ENCODE results near the gene MGAT3.

MGAT3 gene

GRCh38 chr22:39471381-39472141 is 14.7 kb downstream of the MGAT3 start:
- no peak for DNase-seq (ENCODE audit: low read depth)

- DNase-seq (ENCODE audit: low read depth) = no peak
These were observed 16.1 kb downstream of the MGAT3 start for GRCh38 chr22:39472570-39473556.

- DNase-seq (ENCODE audit: low read depth) = no peak
These were observed 17.0 kb downstream of the MGAT3 start for GRCh38 chr22:39473851-39474250.

- DNase-seq (ENCODE audit: low read depth) = no peak
These were observed 17.7 kb downstream of the MGAT3 start for GRCh38 chr22:39474351-39475111.

- no peak for DNase-seq (ENCODE audit: low read depth)
These were observed 18.5 kb downstream of the MGAT3 start for GRCh38 chr22:39475337-39475736.

GRCh38 chr22:39475902-39476301 is 19.1 kb downstream of the MGAT3 start:
- no peak for DNase-seq (ENCODE audit: low read depth)

- DNase-seq (ENCODE audit: low read depth) = no peak
These were observed 19.9 kb downstream of the MGAT3 start for GRCh38 chr22:39476664-39477063.

GRCh38 chr22:39477542-39477941 is 20.7 kb downstream of the MGAT3 start:
- no peak for DNase-seq (ENCODE audit: low read depth)

- DNase-seq (ENCODE audit: low read depth) = no peak
These were observed 21.6 kb downstream of the MGAT3 start for GRCh38 chr22:39478441-39478850.

- DNase-seq (ENCODE audit: low read depth) = no peak
These were observed 22.4 kb downstream of the MGAT3 start for GRCh38 chr22:39479254-39479653.

GRCh38 chr22:39480557-39480956 is 23.7 kb downstream of the MGAT3 start:
- no peak for DNase-seq (ENCODE audit: low read depth)

- no peak for DNase-seq (ENCODE audit: low read depth)
These were observed 24.2 kb downstream of the MGAT3 start for GRCh38 chr22:39481054-39481453.

- DNase-seq (ENCODE audit: low read depth) = no peak
These were observed 24.8 kb downstream of the MGAT3 start for GRCh38 chr22:39481595-39481994.

- DNase-seq (ENCODE audit: low read depth) = no peak
These were observed 26.0 kb downstream of the MGAT3 start for GRCh38 chr22:39482768-39483167.

GRCh38 chr22:39486951-39487825 is 30.4 kb downstream of the MGAT3 start:
- no peak for DNase-seq (ENCODE audit: low read depth)

- no peak for DNase-seq (ENCODE audit: low read depth)
These were observed 31.2 kb downstream of the MGAT3 start for GRCh38 chr22:39487826-39488520.

- no peak for DNase-seq (ENCODE audit: low read depth)
These were observed 31.8 kb downstream of the MGAT3 start for GRCh38 chr22:39488563-39489083.

GRCh38 chr22:39489094-39490068 is 32.6 kb downstream of the MGAT3 start:
- no peak for DNase-seq (ENCODE audit: low read depth)

GRCh38 chr22:39490135-39490798 is 33.5 kb downstream of the MGAT3 start:
- DNase-seq (ENCODE audit: low read depth) = peak; percentile 57
